Kidney epithelial cell (primary cell): Measurements from ENCODE around the gene RAN. TPM values are rescaled to one million over a fixed set of nuclear protein-coding genes. Genes with fewer than 3 reads are reported as not detected.
"Not testable (repeated sequence)": the region's sequence is repeated elsewhere in the genome, so short reads cannot be mapped to it uniquely, and the experiment has no call there.

Experiments used
- DNase-seq: peaks from one replicate; pipeline ENCODE4 v3.0.0-alpha.2; 2010; ENCODE audit warnings: low read depth
- H3K27me3 ChIP-seq: 2 replicates; pipeline ENCODE4 v1.6.0; 2011; ENCODE audit warnings: low read length; ENCODE audit not compliant: control insufficient read depth, insufficient read depth
- H3K36me3 ChIP-seq: 2 replicates; pipeline ENCODE4 v1.5.1; 2011; ENCODE audit warnings: low read length; ENCODE audit not compliant: control insufficient read depth, insufficient read depth
- H3K4me3 ChIP-seq: 2 replicates; pipeline ENCODE4 v1.5.1; 2011; ENCODE audit warnings: low read depth, mild to moderate bottlenecking, control low read depth, low read length
- CTCF ChIP-seq: IDR thresholded peaks from 2 replicates; pipeline ENCODE4 v1.5.1; 2011; ENCODE audit warnings: mild to moderate bottlenecking, moderate library complexity, low read length, control low read depth, inconsistent platforms; ENCODE audit not compliant: insufficient read depth, poor library complexity, severe bottlenecking
- total RNA-seq: library from RNA; depleted of rRNA; stranded (reverse); fragments of >200 nt; gene quantifications from 2 replicates; pipeline ENCODE4 v1.2.3, GENCODE V29; 2015

The RAN gene
- total RNA-seq, 1 donor from 2014 or later: 344 TPM

DNA sequence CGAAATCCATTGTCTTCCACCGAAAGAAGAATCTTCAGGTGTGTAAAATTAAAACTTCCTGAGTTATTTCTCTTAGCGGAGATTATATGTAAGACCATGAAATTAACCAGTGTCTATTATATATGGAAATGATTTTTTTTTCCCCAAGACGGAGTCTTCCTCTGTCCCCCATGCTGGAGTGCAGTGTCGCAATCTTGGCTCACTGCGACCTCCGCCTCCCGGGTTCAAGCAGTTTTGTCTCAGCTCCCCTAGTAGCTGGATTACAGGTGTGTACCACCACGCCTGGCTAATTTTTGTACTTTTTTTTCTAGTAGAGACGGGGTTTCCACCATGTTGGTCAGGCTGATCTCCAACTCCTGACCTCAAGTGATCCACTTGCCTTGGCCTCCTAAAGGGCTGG lies 2.8 kb downstream of the RAN start:
- DNase-seq: no peak
- Histone ChIP-seq H3K4me3 (no peak overlapping the region), H3K27me3 (peaks cover 3% of the 10 kb centered on the region), H3K36me3 (peaks cover 2% of the 10 kb centered on the region)
- TF ChIP-seq CTCF: no peak

DNA sequence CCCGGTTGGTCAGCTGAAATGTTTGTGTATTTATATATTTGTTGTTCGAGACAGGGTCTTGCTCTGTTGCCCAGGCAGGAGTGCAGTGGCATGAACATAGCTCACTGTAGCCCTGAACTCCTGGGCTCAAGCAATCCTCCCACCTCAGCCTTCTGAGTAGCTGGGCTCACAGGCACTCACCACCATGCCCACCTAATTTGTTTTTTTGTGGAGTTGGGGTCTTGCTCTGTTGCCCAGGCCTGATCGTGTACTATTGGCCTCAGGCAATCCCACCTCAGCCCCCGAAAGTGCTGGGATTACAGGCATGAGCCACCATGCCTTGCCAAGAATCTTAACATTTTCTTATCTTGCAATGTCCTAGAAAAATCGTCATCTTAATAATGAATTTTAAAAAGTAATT lies 3.3 kb downstream of the RAN start:
- TF ChIP-seq CTCF: no peak
- Histone ChIP-seq H3K4me3 (no peak overlapping the region), H3K36me3 (peaks cover 2% of the 10 kb centered on the region), H3K27me3 (peaks cover 3% of the 10 kb centered on the region)
- no peak for DNase-seq

DNA sequence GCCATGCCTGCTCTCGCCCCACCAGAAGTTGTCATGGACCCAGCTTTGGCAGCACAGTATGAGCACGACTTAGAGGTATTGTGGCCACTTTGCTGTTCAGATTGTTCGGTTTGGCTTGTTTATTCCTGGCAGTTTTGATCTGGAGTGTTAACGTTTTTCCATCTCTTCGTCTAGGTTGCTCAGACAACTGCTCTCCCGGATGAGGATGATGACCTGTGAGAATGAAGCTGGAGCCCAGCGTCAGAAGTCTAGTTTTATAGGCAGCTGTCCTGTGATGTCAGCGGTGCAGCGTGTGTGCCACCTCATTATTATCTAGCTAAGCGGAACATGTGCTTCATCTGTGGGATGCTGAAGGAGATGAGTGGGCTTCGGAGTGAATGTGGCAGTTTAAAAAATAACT lies 3.8 kb downstream of the RAN start:
- H3K4me3 ChIP-seq, DNase-seq, H3K36me3 ChIP-seq, H3K27me3 ChIP-seq: not testable (repeated sequence)

DNA sequence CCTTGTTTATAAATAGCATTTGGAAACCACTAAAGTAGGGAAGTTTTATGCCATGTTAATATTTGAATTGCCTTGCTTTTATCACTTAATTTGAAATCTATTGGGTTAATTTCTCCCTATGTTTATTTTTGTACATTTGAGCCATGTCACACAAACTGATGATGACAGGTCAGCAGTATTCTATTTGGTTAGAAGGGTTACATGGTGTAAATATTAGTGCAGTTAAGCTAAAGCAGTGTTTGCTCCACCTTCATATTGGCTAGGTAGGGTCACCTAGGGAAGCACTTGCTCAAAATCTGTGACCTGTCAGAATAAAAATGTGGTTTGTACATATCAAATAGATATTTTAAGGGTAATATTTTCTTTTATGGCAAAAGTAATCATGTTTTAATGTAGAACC lies 4.4 kb downstream of the RAN start:
- Histone ChIP-seq H3K4me3 (no peak overlapping the region), H3K27me3 (peaks cover 6% of the 10 kb centered on the region), H3K36me3 (peaks cover 2% of the 10 kb centered on the region)
- DNase-seq: no peak
- no peak for TF ChIP-seq CTCF

- no peak for DNase-seq
- peaks cover 6% of the 10 kb centered on the region for H3K27me3 ChIP-seq
- TF ChIP-seq CTCF: no peak
- H3K36me3 ChIP-seq: peaks cover 2% of the 10 kb centered on the region
- no peak overlapping the region for H3K4me3 ChIP-seq
These were observed 4.9 kb downstream of the RAN start for GRCh38 chr12:130876758-130877157.

GRCh38 chr12:130877333-130877732 lies 5.5 kb downstream of the RAN start:
- peaks cover 2% of the 10 kb centered on the region for H3K36me3 ChIP-seq
- TF ChIP-seq CTCF: no peak
- DNase-seq: no peak

More at GRCh38 chr12:130877333-130877732, 5.5 kb downstream of the RAN start:
- H3K4me3 ChIP-seq: no peak overlapping the region
- H3K27me3 ChIP-seq: peaks cover 6% of the 10 kb centered on the region
